ENCODE data around the gene MAP2K6.

MAP2K6 gene

GRCh38 chr17:69596141-69596540 lies 181.6 kb downstream of the MAP2K6 start:
- Mint-ChIP-seq H3K9me3 (no peaks in the 10 kb centered on the region), H3K4me1 (no peaks in the 10 kb centered on the region), H3K27me3 (ENCODE audit: low read depth) (no peaks in the 10 kb centered on the region), H3K27ac (no peak overlapping the region), H3K4me3 (no peak overlapping the region), H3K36me3 (ENCODE audit: low read depth) (no peaks in the 10 kb centered on the region)
- TF ChIP-seq, protein P1, sequence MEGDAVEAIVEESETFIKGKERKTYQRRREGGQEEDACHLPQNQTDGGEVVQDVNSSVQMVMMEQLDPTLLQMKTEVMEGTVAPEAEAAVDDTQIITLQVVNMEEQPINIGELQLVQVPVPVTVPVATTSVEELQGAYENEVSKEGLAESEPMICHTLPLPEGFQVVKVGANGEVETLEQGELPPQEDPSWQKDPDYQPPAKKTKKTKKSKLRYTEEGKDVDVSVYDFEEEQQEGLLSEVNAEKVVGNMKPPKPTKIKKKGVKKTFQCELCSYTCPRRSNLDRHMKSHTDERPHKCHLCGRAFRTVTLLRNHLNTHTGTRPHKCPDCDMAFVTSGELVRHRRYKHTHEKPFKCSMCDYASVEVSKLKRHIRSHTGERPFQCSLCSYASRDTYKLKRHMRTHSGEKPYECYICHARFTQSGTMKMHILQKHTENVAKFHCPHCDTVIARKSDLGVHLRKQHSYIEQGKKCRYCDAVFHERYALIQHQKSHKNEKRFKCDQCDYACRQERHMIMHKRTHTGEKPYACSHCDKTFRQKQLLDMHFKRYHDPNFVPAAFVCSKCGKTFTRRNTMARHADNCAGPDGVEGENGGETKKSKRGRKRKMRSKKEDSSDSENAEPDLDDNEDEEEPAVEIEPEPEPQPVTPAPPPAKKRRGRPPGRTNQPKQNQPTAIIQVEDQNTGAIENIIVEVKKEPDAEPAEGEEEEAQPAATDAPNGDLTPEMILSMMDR (IDR thresholded peaks at IDR 0.05; ENCODE audit: unreplicated experiment in 3 of 3), result no peak

GRCh38 chr17:69597898-69598692 lies 183.6 kb downstream of the MAP2K6 start:
- H3K27me3 Mint-ChIP-seq (ENCODE audit: low read depth), result no peaks in the 10 kb centered on the region
- no peak overlapping the region for H3K27ac Mint-ChIP-seq
- no peak overlapping the region for H3K4me3 Mint-ChIP-seq
- no peaks in the 10 kb centered on the region for H3K4me1 Mint-ChIP-seq
- H3K36me3 Mint-ChIP-seq (ENCODE audit: low read depth), result no peaks in the 10 kb centered on the region
- no peaks in the 10 kb centered on the region for H3K9me3 Mint-ChIP-seq
- TF ChIP-seq, protein P1 (IDR thresholded peaks at IDR 0.05; ENCODE audit: unreplicated experiment in 3 of 3), result no peak

- no peak overlapping the region for H3K27ac Mint-ChIP-seq
- H3K36me3 Mint-ChIP-seq (ENCODE audit: low read depth), result no peaks in the 10 kb centered on the region
- H3K27me3 Mint-ChIP-seq (ENCODE audit: low read depth), result no peaks in the 10 kb centered on the region
- H3K9me3 Mint-ChIP-seq, result no peaks in the 10 kb centered on the region
- TF ChIP-seq, protein P1 (IDR thresholded peaks at IDR 0.05; ENCODE audit: unreplicated experiment in 3 of 3), result no peak
- peaks cover 11% of the 10 kb centered on the region for H3K4me1 Mint-ChIP-seq
- no peak overlapping the region for H3K4me3 Mint-ChIP-seq
Observed at GRCh38 chr17:69602972-69603371, 188.5 kb downstream of the MAP2K6 start.

All from nephron (organoid).